IMR-90 (cell line): ENCODE results near the gene UNC13C. TPM values are rescaled to one million over a fixed set of nuclear protein-coding genes. Genes with fewer than 3 reads are reported as not detected.

Experiments used
- ATAC-seq: fragments of 200-7000 bp; cut with Tn5 transposase; 2 replicates; pipeline ENCODE4 v1.9.1; 2020; ENCODE audit warnings: low read depth, mild to moderate bottlenecking, moderate library complexity
- BruUV-seq: library from RNA; stranded (reverse); fragments of 400-500 nt; replicated peaks from 2 replicates; lab custom pipeline; 2021; lab: Mats Ljungman, UMichigan
- CTCF ChIA-PET: fragments of 300-600 bp; formaldehyde crosslinking; extraction: SDS; loops from one replicate; lab custom pipeline; 2021; ENCODE audit warnings: antibody characterized with exemption; lab: Yijun Ruan, JAX
- POLR2A ChIA-PET: fragments of 300-600 bp; sonication (Branson Sonifier 250); formaldehyde crosslinking; loops from one replicate; lab custom pipeline; 2022; ENCODE audit warnings: antibody characterized with exemption; ENCODE audit not compliant: unreplicated experiment; lab: Charles Lee
- DNase-seq: peaks from one replicate; pipeline ENCODE4 v3.0.0; 2013
- H2AFZ ChIP-seq: replicated peaks from 2 replicates; pipeline ENCODE3; 2013; ENCODE audit warnings: low read length, mild to moderate bottlenecking; ENCODE audit not compliant: poor library complexity
- H2AK5ac ChIP-seq: 2 replicates; pipeline ENCODE4 v1.6.1; 2013; ENCODE audit warnings: low read depth, low read length, inconsistent platforms
- H2AK9ac ChIP-seq: replicated peaks from 2 replicates; pipeline ENCODE3; 2013; ENCODE audit warnings: mild to moderate bottlenecking, low read depth, low read length, moderate library complexity; ENCODE audit not compliant: poor library complexity
- H2BK120ac ChIP-seq: 2 replicates; pipeline ENCODE4 v1.6.1; 2013; ENCODE audit warnings: low read depth, low read length, inconsistent platforms
- H2BK15ac ChIP-seq: 3 replicates; pipeline ENCODE4 v1.6.1; 2013; ENCODE audit warnings: low read depth, low read length, inconsistent platforms
- H2BK20ac ChIP-seq: 2 replicates; pipeline ENCODE4 v1.6.1; 2013; ENCODE audit warnings: low read depth, mild to moderate bottlenecking, inconsistent platforms, low read length, moderate library complexity
- H2BK5ac ChIP-seq: 2 replicates; pipeline ENCODE4 v1.6.1; 2013; ENCODE audit warnings: mild to moderate bottlenecking, low read depth, low read length, inconsistent platforms; ENCODE audit not compliant: poor library complexity, severe bottlenecking
- H3K14ac ChIP-seq: replicated peaks from 2 replicates; pipeline ENCODE4 v1.6.1; 2013; ENCODE audit warnings: low read depth, low read length, inconsistent platforms
- H3K18ac ChIP-seq: 2 replicates; pipeline ENCODE4 v1.6.1; 2013; ENCODE audit warnings: low read depth, low read length, control low read depth
- H3K23ac ChIP-seq: 2 replicates; pipeline ENCODE4 v1.6.1; 2013; ENCODE audit warnings: low read depth, low read length, inconsistent platforms
- H3K27ac ChIP-seq: 2 replicates; pipeline ENCODE4 v1.5.1; 2013; ENCODE audit warnings: mild to moderate bottlenecking, control low read depth, low read length; ENCODE audit not compliant: insufficient read depth
- H3K27me3 ChIP-seq: 2 replicates; pipeline ENCODE4 v1.6.1; 2013; ENCODE audit warnings: low read length; ENCODE audit not compliant: control insufficient read depth, insufficient read depth
- H3K36me3 ChIP-seq: 2 replicates; pipeline ENCODE4 v1.6.1; 2013; ENCODE audit warnings: low read length, mixed read lengths; ENCODE audit not compliant: control insufficient read depth, insufficient read depth
- H3K4ac ChIP-seq: 2 replicates; pipeline ENCODE4 v1.6.1; 2013; ENCODE audit warnings: low read depth, low read length, inconsistent platforms
- H3K4me1 ChIP-seq: 2 replicates; pipeline ENCODE4 v1.6.1; 2013; ENCODE audit warnings: low read length, mixed read lengths; ENCODE audit not compliant: control insufficient read depth, insufficient read depth
- H3K4me2 ChIP-seq: 2 replicates; pipeline ENCODE4 v1.6.1; 2013; ENCODE audit warnings: low read depth, mild to moderate bottlenecking, control low read depth, low read length, moderate library complexity
- H3K4me3 ChIP-seq: 2 replicates; pipeline ENCODE4 v1.5.1; 2013; ENCODE audit warnings: low read depth, mild to moderate bottlenecking, control low read depth, low read length, moderate library complexity; ENCODE audit not compliant: insufficient read depth
- H3K56ac ChIP-seq: 2 replicates; pipeline ENCODE4 v1.6.1; 2013; ENCODE audit warnings: low read length, inconsistent platforms; ENCODE audit not compliant: insufficient read depth; ENCODE audit errors: extremely low read depth
- H3K79me1 ChIP-seq, 2 experiments: 2 replicates each; pipeline ENCODE4 v1.6.1; 2013; ENCODE audit warnings: low read length in 2 of 2, inconsistent platforms in 1 of 2, low read depth in 1 of 2
- H3K9ac ChIP-seq: 2 replicates; pipeline ENCODE4 v1.6.1; 2013; ENCODE audit warnings: low read depth, low read length, control low read depth
- H3K9me1 ChIP-seq: 2 replicates; pipeline ENCODE4 v1.6.1; 2013; ENCODE audit warnings: low read length, inconsistent platforms; ENCODE audit not compliant: insufficient read depth
- H3K9me3 ChIP-seq: 2 replicates; pipeline ENCODE4 v1.6.1; 2013; ENCODE audit warnings: low read length; ENCODE audit not compliant: control insufficient read depth, insufficient read depth
- H4K20me1 ChIP-seq: 2 replicates; pipeline ENCODE4 v1.6.1; 2013; ENCODE audit warnings: low read length, inconsistent platforms; ENCODE audit not compliant: insufficient read depth
- H4K5ac ChIP-seq: 2 replicates; pipeline ENCODE4 v1.6.1; 2013; ENCODE audit warnings: mild to moderate bottlenecking, low read depth, low read length, control low read depth
- H4K8ac ChIP-seq, 2 experiments: 2 replicates each; pipeline ENCODE4 v1.6.1; 2013; ENCODE audit warnings: low read depth in 2 of 2, low read length in 2 of 2, control low read depth in 1 of 2, inconsistent platforms in 1 of 2
- H4K91ac ChIP-seq: 2 replicates; pipeline ENCODE4 v1.6.1; 2013; ENCODE audit warnings: low read depth, low read length, inconsistent platforms; ENCODE audit not compliant: insufficient read depth
- BHLHE40 ChIP-seq: fragments of 150-350 bp; IDR thresholded peaks from 2 replicates; pipeline ENCODE4 v1.6.1; 2016; ENCODE audit warnings: mild to moderate bottlenecking, low read depth, low read length
- CEBPB ChIP-seq: IDR thresholded peaks from 2 replicates; pipeline ENCODE4 v1.6.1; 2012; ENCODE audit warnings: low read depth, low read length, improper control_type of control experiment
- CHD1 ChIP-seq: IDR thresholded peaks from 2 replicates; pipeline ENCODE4 v1.6.1; 2012; ENCODE audit warnings: low read depth, low read length, improper control_type of control experiment
- FOS ChIP-seq: fragments of 150-350 bp; IDR thresholded peaks from 2 replicates; pipeline ENCODE4 v1.6.1; 2016; ENCODE audit warnings: low read depth, low read length
- MAFK ChIP-seq: IDR thresholded peaks from 2 replicates; pipeline ENCODE4 v1.6.1; 2012; ENCODE audit warnings: low read depth, low read length, improper control_type of control experiment
- MAZ ChIP-seq: IDR thresholded peaks from 2 replicates; pipeline ENCODE4 v1.6.1; 2012; ENCODE audit warnings: low read depth, mild to moderate bottlenecking, low read length, improper control_type of control experiment, moderate library complexity, borderline replicate concordance
- MXI1 ChIP-seq: IDR thresholded peaks from 2 replicates; pipeline ENCODE4 v1.6.1; 2012; ENCODE audit warnings: low read depth, mild to moderate bottlenecking, low read length, moderate library complexity, borderline replicate concordance
- NFE2L2 ChIP-seq: fragments of 150-350 bp; IDR thresholded peaks from 2 replicates; pipeline ENCODE4 v1.6.1; 2016; ENCODE audit warnings: low read depth, mild to moderate bottlenecking, low read length
- POLR2A ChIP-seq: IDR thresholded peaks from 2 replicates; pipeline ENCODE4 v1.6.1; 2012; ENCODE audit warnings: mild to moderate bottlenecking, low read depth, low read length
- RCOR1 ChIP-seq: IDR thresholded peaks from 2 replicates; pipeline ENCODE4 v1.6.1; 2012; ENCODE audit warnings: mild to moderate bottlenecking, low read length, improper control_type of control experiment; ENCODE audit not compliant: insufficient replicate concordance
- RFX5 ChIP-seq: IDR thresholded peaks from 2 replicates; pipeline ENCODE4 v1.8.0; 2012; ENCODE audit warnings: low read depth, mild to moderate bottlenecking, low read length, moderate library complexity
- SMC3 ChIP-seq: fragments of 150-350 bp; IDR thresholded peaks from 2 replicates; pipeline ENCODE4 v1.6.1; 2016; ENCODE audit warnings: low read depth, mild to moderate bottlenecking, antibody characterized with exemption, low read length, moderate library complexity
- dilution Hi-C: fragments of 300-500 bp; cut with HindIII; formaldehyde crosslinking; loops from one replicate; pipeline ENCODE4 v1.14.3; 2018; ENCODE audit warnings: low sequenced_read_pairs; ENCODE audit not compliant: unreplicated experiment
- in situ Hi-C: fragments of 300-500 bp; cut with MboI; formaldehyde crosslinking; loops from 3 replicates; pipeline ENCODE4 v1.14.3; 2019; ENCODE audit warnings: low sequenced_read_pairs, inconsistent platforms, mixed read lengths
- intact Hi-C: fragments of 100-400 bp; cut with micrococcal nuclease; formaldehyde crosslinking; loops from 2 replicates; pipeline ENCODE4 v1.10.0; 2022
- polyA plus RNA-seq, 3 experiments: library from polyadenylated mRNA; depleted of rRNA; stranded (reverse); fragments of >200 nt; gene quantifications; 2 replicates each; pipeline ENCODE4 v1.2.3, GENCODE V29; 2012; ENCODE audit warnings: low replicate concordance in 1 of 3
- total RNA-seq: library from RNA; depleted of rRNA; stranded (reverse); fragments of >200 nt; gene quantifications from 2 replicates; pipeline ENCODE4 v1.2.3, GENCODE V29; 2012
- TF ChIP-seq, protein P1 (sequence below): conservative IDR thresholded peaks from 2 replicates; pipeline ENCODE4 v1.5.1; 2012; ENCODE audit warnings: mild to moderate bottlenecking, low read depth, low read length, improper control_type of control experiment
- TF ChIP-seq, protein P2 (sequence below): fragments of 150-350 bp; IDR thresholded peaks from 2 replicates; pipeline ENCODE4 v1.6.1; 2016; ENCODE audit warnings: low read depth, mild to moderate bottlenecking, low read length, moderate library complexity, borderline replicate concordance
- TF ChIP-seq, protein P3 (sequence below): fragments of 150-350 bp; IDR thresholded peaks from 2 replicates; pipeline ENCODE4 v1.6.1; 2017; ENCODE audit warnings: mild to moderate bottlenecking, antibody characterized with exemption, low read length, low read depth

The UNC13C gene
- total and polyA plus RNA-seq, 2 of the 4 experiments (the other 2 are of a cell fraction): not detected

DNA sequence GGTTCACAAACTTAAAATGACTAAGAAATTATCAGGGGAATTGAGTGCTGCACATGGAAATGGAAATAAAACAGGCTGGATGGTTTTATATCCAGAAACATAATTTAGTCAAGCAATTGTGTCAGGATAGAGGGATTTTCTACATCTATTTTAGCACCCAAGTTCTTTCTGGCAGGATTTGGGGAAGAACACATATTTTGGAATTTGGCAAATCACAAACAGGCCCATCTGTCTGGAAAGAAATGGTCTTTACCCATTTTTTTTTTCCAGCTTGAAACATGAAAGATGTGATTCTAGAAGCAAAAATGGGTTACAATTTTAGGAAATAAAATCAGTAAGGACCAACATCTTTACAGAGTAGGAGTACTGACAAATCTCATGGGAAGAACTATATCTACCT lies 14.4 kb upstream of the UNC13C start:
- H3K36me3 ChIP-seq: no peaks in the 10 kb centered on the region
- no peaks in the 10 kb centered on the region for H4K20me1 ChIP-seq
- no peaks in the 10 kb centered on the region for H3K79me1 ChIP-seq
- H3K27ac ChIP-seq: no peak overlapping the region
- no peak overlapping the region for H3K9ac ChIP-seq
- H2AK9ac ChIP-seq: no peak overlapping the region
- H3K27me3 ChIP-seq: no peaks in the 10 kb centered on the region
- H4K5ac ChIP-seq: no peak overlapping the region
- no peak overlapping the region for H3K14ac ChIP-seq
- no peaks in the 10 kb centered on the region for H3K9me1 ChIP-seq
- H4K91ac ChIP-seq: no peak overlapping the region
- no peak overlapping the region for H4K8ac ChIP-seq
- no peak overlapping the region for H3K56ac ChIP-seq
- no peak overlapping the region for H2AFZ ChIP-seq
- ATAC-seq: no peak
- H2BK5ac ChIP-seq: no peak overlapping the region
- BruUV-seq: no TSS peak
- DNase-seq: no peak
- H2AK5ac ChIP-seq: no peak overlapping the region
- no peak overlapping the region for H2BK120ac ChIP-seq
- H3K23ac ChIP-seq: no peak overlapping the region
- H2BK20ac ChIP-seq: no peak overlapping the region
- H3K4me1 ChIP-seq: no peaks in the 10 kb centered on the region
- H3K4me3 ChIP-seq: no peak overlapping the region
- intact Hi-C loops: loop anchor here (1.0 kb wide), 1 partner anchor 1204 kb away; no protein-coding TSS in a partner anchor
- in situ Hi-C loops: no loop called here
- dilution Hi-C loops: no loop called here
- TF ChIP-seq, protein P1, sequence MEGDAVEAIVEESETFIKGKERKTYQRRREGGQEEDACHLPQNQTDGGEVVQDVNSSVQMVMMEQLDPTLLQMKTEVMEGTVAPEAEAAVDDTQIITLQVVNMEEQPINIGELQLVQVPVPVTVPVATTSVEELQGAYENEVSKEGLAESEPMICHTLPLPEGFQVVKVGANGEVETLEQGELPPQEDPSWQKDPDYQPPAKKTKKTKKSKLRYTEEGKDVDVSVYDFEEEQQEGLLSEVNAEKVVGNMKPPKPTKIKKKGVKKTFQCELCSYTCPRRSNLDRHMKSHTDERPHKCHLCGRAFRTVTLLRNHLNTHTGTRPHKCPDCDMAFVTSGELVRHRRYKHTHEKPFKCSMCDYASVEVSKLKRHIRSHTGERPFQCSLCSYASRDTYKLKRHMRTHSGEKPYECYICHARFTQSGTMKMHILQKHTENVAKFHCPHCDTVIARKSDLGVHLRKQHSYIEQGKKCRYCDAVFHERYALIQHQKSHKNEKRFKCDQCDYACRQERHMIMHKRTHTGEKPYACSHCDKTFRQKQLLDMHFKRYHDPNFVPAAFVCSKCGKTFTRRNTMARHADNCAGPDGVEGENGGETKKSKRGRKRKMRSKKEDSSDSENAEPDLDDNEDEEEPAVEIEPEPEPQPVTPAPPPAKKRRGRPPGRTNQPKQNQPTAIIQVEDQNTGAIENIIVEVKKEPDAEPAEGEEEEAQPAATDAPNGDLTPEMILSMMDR: no peak
- no peak for TF ChIP-seq NFE2L2
- TF ChIP-seq MAZ: no peak
- no peak for TF ChIP-seq BHLHE40
- no peak for TF ChIP-seq MXI1
- TF ChIP-seq, protein P2, sequence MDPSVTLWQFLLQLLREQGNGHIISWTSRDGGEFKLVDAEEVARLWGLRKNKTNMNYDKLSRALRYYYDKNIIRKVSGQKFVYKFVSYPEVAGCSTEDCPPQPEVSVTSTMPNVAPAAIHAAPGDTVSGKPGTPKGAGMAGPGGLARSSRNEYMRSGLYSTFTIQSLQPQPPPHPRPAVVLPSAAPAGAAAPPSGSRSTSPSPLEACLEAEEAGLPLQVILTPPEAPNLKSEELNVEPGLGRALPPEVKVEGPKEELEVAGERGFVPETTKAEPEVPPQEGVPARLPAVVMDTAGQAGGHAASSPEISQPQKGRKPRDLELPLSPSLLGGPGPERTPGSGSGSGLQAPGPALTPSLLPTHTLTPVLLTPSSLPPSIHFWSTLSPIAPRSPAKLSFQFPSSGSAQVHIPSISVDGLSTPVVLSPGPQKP: no peak
- no peak for TF ChIP-seq CEBPB
- TF ChIP-seq, protein P3, sequence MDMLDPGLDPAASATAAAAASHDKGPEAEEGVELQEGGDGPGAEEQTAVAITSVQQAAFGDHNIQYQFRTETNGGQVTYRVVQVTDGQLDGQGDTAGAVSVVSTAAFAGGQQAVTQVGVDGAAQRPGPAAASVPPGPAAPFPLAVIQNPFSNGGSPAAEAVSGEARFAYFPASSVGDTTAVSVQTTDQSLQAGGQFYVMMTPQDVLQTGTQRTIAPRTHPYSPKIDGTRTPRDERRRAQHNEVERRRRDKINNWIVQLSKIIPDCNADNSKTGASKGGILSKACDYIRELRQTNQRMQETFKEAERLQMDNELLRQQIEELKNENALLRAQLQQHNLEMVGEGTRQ: no peak
- TF ChIP-seq SMC3: no peak
- no peak for TF ChIP-seq FOS
- TF ChIP-seq CHD1: no peak
- TF ChIP-seq POLR2A: no peak
- TF ChIP-seq RFX5: no peak
- TF ChIP-seq MAFK: no peak
- no peak for TF ChIP-seq RCOR1
- ChIA-PET POLR2A (no interaction called here), CTCF (no interaction called here)
- H3K4me2 ChIP-seq: no peak overlapping the region
- H3K18ac ChIP-seq: no peak overlapping the region
- no peak overlapping the region for H3K4ac ChIP-seq
- no peaks in the 10 kb centered on the region for H3K9me3 ChIP-seq
- no peak overlapping the region for H2BK15ac ChIP-seq
